Activated CD4-positive, alpha-beta T cell treated with anti-CD3 and anti-CD28 coated beads, Interleukin-2, amount 10 ng/mL, durations not matched to agents 24 days and 14 days (primary cell): Measurements from ENCODE around the gene CFAP221. TPM values are rescaled to one million over a fixed set of nuclear protein-coding genes. Genes with fewer than 3 reads are reported as not detected.

Source experiments
- DNase-seq: peaks from one replicate; pipeline ENCODE4 v3.0.0; 2022
- H3K27ac Mint-ChIP-seq: one replicate; pipeline ENCODE4 v1.8.0; 2022; ENCODE audit warnings: mild to moderate bottlenecking, mixed read lengths
- H3K27me3 Mint-ChIP-seq: one replicate; pipeline ENCODE4 v1.8.0; 2022; ENCODE audit warnings: mixed read lengths
- H3K36me3 Mint-ChIP-seq: one replicate; pipeline ENCODE4 v1.8.0; 2022; ENCODE audit warnings: low read depth, mild to moderate bottlenecking, mixed read lengths
- H3K4me1 Mint-ChIP-seq: one replicate; pipeline ENCODE4 v1.8.0; 2021; ENCODE audit warnings: mixed read lengths
- H3K4me3 Mint-ChIP-seq: one replicate; pipeline ENCODE4 v1.8.0; 2022; ENCODE audit warnings: mild to moderate bottlenecking, moderate library complexity, mixed read lengths
- H3K9me3 Mint-ChIP-seq: one replicate; pipeline ENCODE4 v1.8.0; 2021; ENCODE audit warnings: mixed read lengths
- intact Hi-C: fragments of 100-400 bp; cut with micrococcal nuclease; formaldehyde crosslinking; loops from one replicate; pipeline ENCODE4 v1.15.1; 2023
- total RNA-seq: library from RNA; stranded (reverse); gene quantifications from 2 replicates; pipeline ENCODE4 v1.2.3, GENCODE V29; 2022

CFAP221 gene
- total RNA-seq, 1 donor from 2014 or later: not detected

DNA sequence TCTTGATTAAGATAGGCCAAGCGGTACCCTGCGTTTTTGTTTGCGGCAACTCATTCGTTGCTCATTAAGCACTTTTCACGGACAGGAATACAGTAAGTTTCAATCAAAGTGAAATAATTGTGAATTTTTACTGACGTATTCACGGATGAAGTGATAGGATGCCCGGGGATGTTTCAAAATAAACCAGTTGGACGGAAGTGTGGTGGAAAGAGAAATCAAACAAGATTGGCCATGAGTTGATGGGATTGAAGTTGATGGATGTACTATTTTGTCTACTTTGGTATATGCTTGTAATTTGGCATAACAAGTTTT is 135.2 kb downstream of the CFAP221 start:
- Mint-ChIP-seq H3K27me3 (peaks cover 12% of the 10 kb centered on the region), H3K36me3 (peaks cover 13% of the 10 kb centered on the region), H3K27ac (peak overlapping the region; percentile 76), H3K9me3 (no peaks in the 10 kb centered on the region), H3K4me1 (peaks cover 32% of the 10 kb centered on the region), H3K4me3 (peak overlapping the region; percentile 87)
- DNase-seq: no peak
- intact Hi-C loops: loop anchor here (1.0 to 5.0 kb wide), 5 partner anchors 17 to 553 kb away; partner anchors contain the start of genes C2orf76, DBI, EPB41L5 and PTPN4

- Mint-ChIP-seq H3K27ac (peak overlapping the region; percentile 76), H3K27me3 (peaks cover 12% of the 10 kb centered on the region), H3K36me3 (peaks cover 13% of the 10 kb centered on the region), H3K4me3 (peak overlapping the region; percentile 87), H3K9me3 (no peaks in the 10 kb centered on the region), H3K4me1 (peaks cover 32% of the 10 kb centered on the region)
- DNase-seq: no peak
- intact Hi-C loops: loop anchor here (1.0 to 5.0 kb wide), 5 partner anchors 17 to 552 kb away; partner anchors contain the start of genes C2orf76, DBI, EPB41L5 and PTPN4
These were observed 135.6 kb downstream of the CFAP221 start for GRCh38 chr2:119679846-119680245.

DNA sequence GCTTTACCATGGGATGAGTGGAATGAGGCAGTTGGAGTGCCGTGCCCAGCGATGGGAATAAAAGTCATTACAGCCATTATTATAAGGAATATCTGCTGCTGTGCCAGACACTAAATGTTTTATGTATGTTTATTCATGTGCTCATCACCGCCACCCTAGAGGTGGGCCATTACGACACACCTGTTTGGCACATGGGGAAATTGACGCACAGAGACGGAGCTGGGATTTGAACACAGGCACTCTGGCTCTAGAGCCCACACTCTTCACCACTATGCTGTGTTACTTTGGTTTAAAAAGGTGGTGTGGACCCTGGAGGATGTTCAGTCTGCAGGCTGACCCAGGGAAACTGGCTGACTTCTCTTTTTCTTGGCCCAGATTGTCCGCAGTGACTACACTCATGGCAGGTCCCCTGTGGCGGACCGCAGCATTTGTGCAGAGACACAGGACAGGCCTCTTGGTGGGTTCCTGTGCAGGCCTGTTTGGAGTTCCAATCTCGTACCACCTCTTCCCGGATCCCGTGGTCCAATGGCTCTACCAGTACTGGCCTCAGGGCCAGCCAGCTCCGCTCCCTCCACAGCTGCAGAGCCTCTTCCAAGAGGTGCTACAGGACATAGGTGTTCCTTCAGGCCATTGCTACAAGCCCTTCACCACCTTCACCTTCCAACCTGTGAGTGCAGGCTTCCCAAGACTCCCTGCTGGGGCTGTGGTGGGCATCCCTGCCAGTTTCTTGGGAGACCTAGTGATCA is 136.4 kb downstream of the CFAP221 start:
- peaks cover 32% of the 10 kb centered on the region for H3K4me1 Mint-ChIP-seq
- H3K36me3 Mint-ChIP-seq: peaks cover 13% of the 10 kb centered on the region
- no peak for DNase-seq
- H3K27me3 Mint-ChIP-seq: peaks cover 12% of the 10 kb centered on the region
- intact Hi-C loops: no loop called here
- peak overlapping the region; percentile 33 for H3K4me3 Mint-ChIP-seq
- no peaks in the 10 kb centered on the region for H3K9me3 Mint-ChIP-seq
- H3K27ac Mint-ChIP-seq: no peak overlapping the region

GRCh38 chr2:119681203-119681867 is 137.1 kb downstream of the CFAP221 start:
- DNase-seq: no peak
- Mint-ChIP-seq H3K27me3 (peaks cover 9% of the 10 kb centered on the region), H3K4me3 (no peak overlapping the region), H3K9me3 (no peaks in the 10 kb centered on the region), H3K27ac (no peak overlapping the region), H3K36me3 (peaks cover 13% of the 10 kb centered on the region), H3K4me1 (peaks cover 32% of the 10 kb centered on the region)
- intact Hi-C loops: no loop called here

DNA sequence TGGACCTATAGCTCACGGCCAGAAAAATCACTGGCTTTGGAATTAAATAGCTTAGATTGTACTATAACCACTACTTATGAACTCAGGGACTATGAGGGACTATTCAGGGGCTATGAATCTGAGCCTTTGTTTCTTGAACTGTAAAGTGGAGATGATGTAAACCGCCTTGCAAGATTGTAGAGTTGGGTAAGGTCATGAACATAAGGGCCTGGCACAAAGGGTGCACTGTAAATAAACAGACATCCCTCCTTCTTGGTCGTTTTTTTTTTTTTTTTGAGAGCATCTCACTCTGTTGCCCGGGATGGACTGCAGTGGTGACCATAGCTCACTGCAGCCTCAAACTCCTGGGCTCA is 137.6 kb downstream of the CFAP221 start:
- peaks cover 14% of the 10 kb centered on the region for H3K36me3 Mint-ChIP-seq
- H3K9me3 Mint-ChIP-seq: no peaks in the 10 kb centered on the region
- intact Hi-C loops: no loop called here
- H3K27me3 Mint-ChIP-seq: peaks cover 9% of the 10 kb centered on the region
- H3K27ac Mint-ChIP-seq: no peak overlapping the region
- peaks cover 32% of the 10 kb centered on the region for H3K4me1 Mint-ChIP-seq
- no peak for DNase-seq
- H3K4me3 Mint-ChIP-seq: no peak overlapping the region

- no peak for DNase-seq
- no peak overlapping the region for H3K4me3 Mint-ChIP-seq
- intact Hi-C loops: no loop called here
- H3K9me3 Mint-ChIP-seq: no peaks in the 10 kb centered on the region
- H3K36me3 Mint-ChIP-seq: peaks cover 21% of the 10 kb centered on the region
- H3K27ac Mint-ChIP-seq: no peak overlapping the region
- H3K27me3 Mint-ChIP-seq: peaks cover 6% of the 10 kb centered on the region
- H3K4me1 Mint-ChIP-seq: peaks cover 32% of the 10 kb centered on the region
These were observed 138.3 kb downstream of the CFAP221 start for GRCh38 chr2:119682578-119682977.

DNA sequence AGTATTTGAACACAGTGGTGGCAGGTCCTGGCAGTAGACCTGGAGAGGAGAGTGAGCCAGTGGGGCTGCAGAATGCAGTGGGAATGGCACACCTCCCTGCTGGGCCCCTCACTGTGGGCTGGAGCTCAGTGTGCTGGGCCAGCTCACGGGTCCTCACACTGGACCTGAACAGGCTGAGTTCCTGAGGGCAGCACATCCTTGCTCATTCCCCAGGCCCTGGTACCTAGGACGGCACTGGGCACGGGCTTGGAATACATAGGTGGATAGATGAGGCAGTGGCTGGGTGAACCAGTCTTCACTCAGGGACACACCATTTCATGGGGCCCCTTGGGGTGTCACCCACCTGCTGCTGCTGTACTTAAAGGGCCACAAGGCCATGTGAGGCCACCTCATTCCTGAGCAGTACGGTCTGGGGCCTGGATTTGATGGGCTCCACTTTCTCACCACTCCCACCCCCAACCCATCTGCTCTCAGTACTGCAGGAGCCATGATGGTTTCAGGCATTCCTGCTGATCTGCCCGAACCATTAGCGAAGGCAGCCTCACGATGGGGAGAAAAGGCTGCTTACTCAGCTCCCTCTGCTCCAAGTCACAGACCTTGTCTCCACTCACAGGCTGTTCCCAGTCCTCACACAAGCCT is 138.9 kb downstream of the CFAP221 start:
- Mint-ChIP-seq H3K36me3 (peaks cover 21% of the 10 kb centered on the region), H3K4me1 (peaks cover 29% of the 10 kb centered on the region), H3K27ac (no peak overlapping the region), H3K9me3 (no peaks in the 10 kb centered on the region), H3K4me3 (no peak overlapping the region), H3K27me3 (peaks cover 2% of the 10 kb centered on the region)
- no peak for DNase-seq
- intact Hi-C loops: no loop called here

GRCh38 chr2:119683713-119684443 is 139.6 kb downstream of the CFAP221 start:
- Mint-ChIP-seq H3K4me1 (peaks cover 24% of the 10 kb centered on the region), H3K9me3 (no peaks in the 10 kb centered on the region), H3K36me3 (peaks cover 21% of the 10 kb centered on the region), H3K27ac (no peak overlapping the region), H3K27me3 (no peaks in the 10 kb centered on the region), H3K4me3 (no peak overlapping the region)
- intact Hi-C loops: no loop called here
- DNase-seq: no peak

DNA sequence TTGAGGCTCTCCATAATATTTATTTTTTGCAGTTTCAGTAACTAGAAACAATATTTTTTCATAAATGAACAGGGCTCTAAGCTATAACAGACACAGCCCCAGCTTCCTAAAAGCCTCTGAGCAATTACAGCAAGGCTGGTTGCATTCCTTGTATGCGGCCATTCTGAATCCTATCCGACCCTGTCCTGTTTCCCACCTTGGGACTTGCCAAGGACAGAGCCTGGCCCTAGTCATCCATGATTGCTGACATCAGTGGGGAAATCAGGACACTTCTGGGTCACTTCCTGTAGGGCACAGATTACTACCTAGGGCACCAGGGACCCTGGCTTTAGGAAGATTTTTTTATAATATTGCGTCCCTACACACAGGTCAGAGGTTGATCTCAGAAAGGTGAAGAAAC is 140.3 kb downstream of the CFAP221 start:
- H3K4me1 Mint-ChIP-seq: peaks cover 22% of the 10 kb centered on the region
- no peak overlapping the region for H3K27ac Mint-ChIP-seq
- H3K36me3 Mint-ChIP-seq: peaks cover 22% of the 10 kb centered on the region
- no peak overlapping the region for H3K4me3 Mint-ChIP-seq
- no peaks in the 10 kb centered on the region for H3K9me3 Mint-ChIP-seq
- intact Hi-C loops: no loop called here
- no peak for DNase-seq
- H3K27me3 Mint-ChIP-seq: no peaks in the 10 kb centered on the region

- DNase-seq: no peak
- intact Hi-C loops: no loop called here
- H3K4me3 Mint-ChIP-seq: no peak overlapping the region
These were observed 144.4 kb downstream of the CFAP221 start for GRCh38 chr2:119688616-119689015.

DNA sequence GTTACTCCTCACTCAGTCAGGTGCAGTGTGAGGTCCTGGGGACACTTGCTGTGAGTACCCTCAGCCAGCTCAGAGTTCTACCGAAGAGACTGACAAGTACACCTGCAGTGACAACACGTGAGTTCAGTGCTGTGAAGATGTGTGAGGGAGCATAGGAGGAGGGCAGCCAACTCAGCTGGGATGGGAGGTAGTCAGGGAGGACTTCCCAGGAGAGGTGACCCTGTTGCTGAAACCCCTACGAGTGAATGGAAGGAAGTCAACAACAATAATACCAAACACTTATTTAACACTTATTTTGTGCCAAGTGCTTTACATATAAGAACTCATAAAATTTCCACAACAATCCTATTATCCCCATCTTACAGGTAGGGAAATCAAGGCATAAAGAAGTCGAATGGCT is 145.0 kb downstream of the CFAP221 start:
- Mint-ChIP-seq H3K36me3 (peaks cover 13% of the 10 kb centered on the region), H3K27ac (no peak overlapping the region), H3K9me3 (no peaks in the 10 kb centered on the region), H3K27me3 (no peaks in the 10 kb centered on the region), H3K4me1 (no peaks in the 10 kb centered on the region), H3K4me3 (no peak overlapping the region)
- no peak for DNase-seq
- intact Hi-C loops: no loop called here

More at GRCh38 chr2:119688616-119689015, 144.4 kb downstream of the CFAP221 start:
- Mint-ChIP-seq H3K9me3 (no peaks in the 10 kb centered on the region), H3K27ac (no peak overlapping the region), H3K36me3 (peaks cover 13% of the 10 kb centered on the region), H3K4me1 (peaks cover 6% of the 10 kb centered on the region), H3K27me3 (no peaks in the 10 kb centered on the region)

DNA sequence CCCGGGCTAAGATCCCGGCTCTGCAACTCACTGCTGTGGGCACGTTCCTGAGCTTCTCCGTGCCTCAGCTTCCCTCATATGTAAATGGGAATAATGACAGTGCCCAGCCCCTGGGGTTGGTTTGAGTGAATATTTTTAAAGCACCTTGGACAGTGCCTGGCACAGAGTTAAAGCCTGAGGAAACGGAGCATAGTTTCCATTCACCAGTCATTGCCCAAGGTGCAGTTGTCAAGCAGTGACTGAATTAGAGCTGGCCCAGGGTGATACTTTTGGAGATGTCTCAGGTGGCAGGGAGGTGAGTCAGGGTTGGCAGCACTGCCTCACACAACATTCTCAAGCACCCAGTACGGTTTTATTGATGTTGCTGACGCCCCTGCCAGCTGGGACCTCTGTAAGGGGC is 146.9 kb downstream of the CFAP221 start:
- Mint-ChIP-seq H3K4me3 (no peak overlapping the region), H3K27me3 (no peaks in the 10 kb centered on the region), H3K9me3 (no peaks in the 10 kb centered on the region), H3K36me3 (peaks cover 13% of the 10 kb centered on the region), H3K4me1 (peaks cover 4% of the 10 kb centered on the region), H3K27ac (no peak overlapping the region)
- no peak for DNase-seq
- intact Hi-C loops: no loop called here

DNA sequence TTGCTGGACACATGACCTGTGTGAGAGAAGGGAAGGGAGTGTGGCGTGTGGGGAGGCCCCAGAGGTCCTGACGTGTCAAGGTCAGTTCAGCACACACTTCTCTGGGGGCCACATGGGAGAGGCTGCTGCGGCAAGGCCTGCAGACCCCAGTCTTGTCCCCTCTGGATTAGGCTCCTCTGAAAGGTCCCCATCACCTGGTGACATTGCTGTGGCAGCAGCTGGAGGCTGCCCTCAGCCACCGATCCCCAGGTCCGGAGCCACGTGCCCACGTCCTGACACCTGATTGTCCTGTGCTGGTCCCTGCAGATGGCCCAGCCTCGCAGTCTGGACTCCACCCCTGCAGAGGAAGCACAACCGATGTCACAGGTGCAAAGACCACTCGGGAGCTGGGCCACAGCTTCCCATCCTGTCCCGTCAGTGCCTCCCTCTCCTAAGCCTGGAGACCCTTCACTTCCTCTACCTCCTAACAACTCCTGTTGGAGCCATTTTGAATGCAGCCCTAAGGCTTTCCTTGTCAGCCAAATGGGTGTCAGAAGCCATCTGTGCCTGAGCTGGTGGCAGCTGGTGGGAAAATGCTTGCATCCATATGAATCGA is 147.5 kb downstream of the CFAP221 start:
- Mint-ChIP-seq H3K27ac (no peak overlapping the region), H3K4me1 (peaks cover 4% of the 10 kb centered on the region)
- intact Hi-C loops: no loop called here

More for the DNA sequence above, 147.5 kb downstream of the CFAP221 start:
- no peak for DNase-seq
- no peaks in the 10 kb centered on the region for H3K27me3 Mint-ChIP-seq
- peaks cover 13% of the 10 kb centered on the region for H3K36me3 Mint-ChIP-seq
- H3K9me3 Mint-ChIP-seq: no peaks in the 10 kb centered on the region
- H3K4me3 Mint-ChIP-seq: no peak overlapping the region
